Sigmoid colon (tissue), 4 donors: ENCODE measurements around the gene SMIM45.

Source experiments
- CTCF ChIP-seq, 4 experiments: fragments of 450-650 bp in 3 of 4; fragments of 200-600 bp in 1 of 4; IDR thresholded peaks; one replicate each; pipeline ENCODE4 v1.5.1; 2016 to 2019; ENCODE audit warnings: antibody characterized with exemption in 4 of 4, mild to moderate bottlenecking in 3 of 4, moderate library complexity in 2 of 4
- EP300 ChIP-seq, 4 donors: sonication (generic); formaldehyde crosslinking; IDR thresholded peaks; one replicate each; pipeline ENCODE4 v1.6.1; 2017; ENCODE audit warnings: antibody characterized with exemption in 4 of 4
- POLR2A ChIP-seq, 2 donors: fragments of 450-650 bp; IDR thresholded peaks; one replicate each; pipeline ENCODE4 v1.6.1; 2016; ENCODE audit warnings: antibody characterized with exemption in 2 of 2, mild to moderate bottlenecking in 2 of 2, moderate library complexity in 2 of 2
- POLR2AphosphoS5 ChIP-seq, 4 donors: sonication (generic); formaldehyde crosslinking; IDR thresholded peaks; one replicate each; pipeline ENCODE4 v1.6.1; 2017; ENCODE audit warnings: antibody characterized with exemption in 4 of 4

DNA sequence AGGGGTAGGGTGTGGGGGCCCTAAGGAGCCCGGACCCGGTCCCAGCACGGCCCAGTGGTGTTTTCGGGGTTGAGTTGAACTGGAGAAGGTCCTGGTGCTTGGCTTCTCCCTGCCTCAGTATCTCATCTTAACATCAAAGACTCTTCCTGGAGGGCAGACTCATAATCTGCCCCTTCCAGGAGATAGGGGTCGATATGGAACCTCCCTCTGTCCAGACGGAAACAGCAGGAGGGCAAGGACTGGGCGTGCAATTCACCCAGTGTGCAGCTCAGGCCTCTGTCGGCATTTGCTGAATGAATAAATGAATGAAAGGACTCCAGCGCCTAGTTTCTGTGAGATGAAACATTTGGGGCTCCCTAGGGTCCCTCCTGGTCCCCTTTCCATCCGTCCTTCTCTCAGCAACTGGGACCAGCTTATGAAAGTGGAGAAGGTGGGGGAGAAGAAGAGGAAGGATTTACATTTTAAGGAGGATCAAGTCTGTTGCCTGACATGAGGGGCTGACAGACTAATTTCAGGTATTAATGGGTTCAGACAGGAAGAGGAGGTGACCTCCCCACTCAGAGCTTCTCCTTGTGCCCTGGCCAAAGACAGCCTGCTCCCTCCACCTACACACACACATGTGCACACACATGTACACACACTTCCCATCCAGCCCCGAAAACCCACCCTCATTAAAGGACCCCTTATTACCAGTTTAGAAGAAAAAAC is 36.0 kb upstream of the SMIM45 start:
- TF ChIP-seq CTCF (IDR thresholded peaks at IDR 0.05) (no peak), POLR2A (IDR thresholded peaks at IDR 0.05) (no peak), POLR2AphosphoS5 (IDR thresholded peaks at IDR 0.05) (no peak), EP300 (IDR thresholded peaks at IDR 0.05) (no peak)
